ENCODE results near the gene FGF5.
"Not testable (repeated sequence)": the region's sequence is repeated elsewhere in the genome, so short reads cannot be mapped to it uniquely, and the experiment has no call there.

The FGF5 gene

DNA sequence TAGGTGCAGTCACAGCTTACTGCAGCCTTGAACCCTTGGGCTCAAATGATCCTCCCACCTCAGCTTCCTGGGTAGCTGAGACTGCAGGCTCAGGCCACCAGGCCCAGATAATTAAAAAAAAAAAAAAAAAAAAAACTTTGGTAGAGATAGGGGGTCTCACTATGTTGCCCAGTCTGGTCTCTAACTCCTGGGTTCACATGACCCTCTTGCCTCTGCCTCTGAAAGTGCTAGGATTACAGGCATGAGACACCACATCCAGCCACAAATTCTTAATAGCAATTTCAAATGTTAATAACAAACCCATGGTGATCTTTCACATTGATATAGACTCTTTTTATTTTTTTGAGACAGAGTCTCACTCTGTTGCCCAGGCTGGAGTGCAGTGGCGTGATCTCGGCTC lies 12.3 kb upstream of the FGF5 start:
- DNase-seq (ENCODE audit: low spot score), result no peak

DNA sequence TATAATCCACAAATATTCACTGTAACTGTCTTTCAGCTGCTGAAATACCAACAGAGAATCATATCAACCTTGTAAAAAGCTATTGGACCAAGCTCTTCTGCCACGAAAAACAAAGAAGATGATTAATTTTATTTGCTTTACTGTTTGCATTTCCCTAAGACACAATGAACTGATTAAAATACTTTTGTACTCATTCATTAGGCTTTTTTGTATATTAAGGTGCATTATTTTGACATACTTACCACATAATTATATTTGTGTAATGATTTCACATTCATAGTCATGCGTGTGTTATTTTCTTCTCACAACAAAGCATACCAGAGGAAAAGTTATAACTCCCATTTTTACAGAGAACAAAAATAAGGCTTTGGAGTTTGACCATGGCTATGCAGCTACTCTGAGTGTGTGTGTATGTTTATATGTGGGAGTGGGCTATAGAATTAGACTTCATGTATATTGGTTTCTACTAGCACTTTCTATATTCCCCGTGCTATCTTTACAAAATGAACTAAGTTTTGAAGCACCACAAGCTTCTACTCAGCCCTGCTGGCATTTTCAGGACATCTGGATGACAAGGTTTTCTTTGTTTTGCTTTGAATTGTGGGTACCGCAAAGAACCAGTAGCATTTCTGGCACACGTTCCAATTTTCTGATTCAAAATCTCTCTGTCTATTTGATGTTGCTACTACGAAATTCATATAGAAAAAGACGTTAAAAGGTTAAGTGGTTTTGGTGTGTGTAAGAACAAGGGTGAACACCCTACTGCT lies 11.0 kb upstream of the FGF5 start:
- peak; percentile 3 for DNase-seq (ENCODE audit: low spot score)

GRCh38 chr4:80257851-80258250 lies 8.6 kb upstream of the FGF5 start:
- DNase-seq (ENCODE audit: low spot score), result no peak

DNA sequence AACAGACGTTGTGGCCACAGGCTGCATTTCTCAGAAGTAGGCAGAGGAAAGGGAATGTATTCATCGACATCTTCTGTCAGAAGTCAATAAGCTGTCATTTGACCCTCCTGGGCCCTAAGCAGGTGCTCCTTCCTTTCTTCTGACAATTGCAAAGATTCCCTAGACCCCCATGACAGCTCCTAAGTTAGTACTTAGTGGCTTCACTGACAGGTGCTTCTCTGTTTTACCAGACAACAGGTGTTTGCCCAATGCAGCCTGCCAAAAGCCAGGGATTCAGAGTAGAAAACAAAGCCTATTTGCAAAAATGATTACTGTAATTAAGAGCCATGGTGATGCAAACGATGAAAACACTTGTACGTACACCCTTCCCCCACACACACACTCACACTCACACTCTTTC lies 7.5 kb upstream of the FGF5 start:
- DNase-seq (ENCODE audit: low spot score), result no peak

DNA sequence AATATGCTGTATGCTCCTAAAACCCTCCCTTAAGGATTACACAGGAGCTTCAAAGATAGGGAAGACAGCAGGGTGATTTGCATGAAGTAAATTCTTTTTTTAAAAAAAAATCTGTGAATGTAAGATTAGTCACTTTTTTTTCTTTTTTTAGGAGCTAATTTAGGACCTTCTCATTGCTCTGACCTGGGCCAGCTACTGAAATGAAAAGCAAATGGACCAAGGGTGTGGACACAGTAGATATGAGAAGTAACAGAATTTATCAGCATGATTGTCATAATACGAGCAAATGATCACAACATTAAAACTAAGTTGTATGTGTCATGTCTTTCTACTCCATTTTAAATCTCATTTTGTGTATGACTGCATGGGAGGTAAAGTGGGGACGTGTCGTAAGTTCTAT lies 6.6 kb upstream of the FGF5 start:
- no peak for DNase-seq (ENCODE audit: low spot score)

- no peak for DNase-seq (ENCODE audit: low spot score)
Observed at GRCh38 chr4:80261989-80262600, 4.4 kb upstream of the FGF5 start.

GRCh38 chr4:80263541-80264351 lies 2.7 kb upstream of the FGF5 start:
- DNase-seq (ENCODE audit: low spot score), result no peak

DNA sequence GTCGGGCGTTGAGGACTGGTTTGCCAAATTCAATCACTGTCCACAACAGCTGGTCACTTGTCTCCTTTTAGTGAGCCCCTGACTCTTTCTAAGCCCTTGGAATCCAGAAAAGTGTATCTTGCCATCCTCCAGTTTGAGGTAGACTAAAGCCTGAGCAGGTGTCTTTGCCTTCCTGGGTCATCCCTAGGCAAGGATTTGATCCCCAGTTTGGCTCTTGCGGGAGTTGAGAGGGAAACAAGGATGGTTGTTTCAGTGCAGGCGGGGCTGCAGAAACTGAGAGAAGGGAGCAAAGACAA lies 2.2 kb upstream of the FGF5 start:
- DNase-seq (ENCODE audit: low spot score), result no peak

- DNase-seq (ENCODE audit: low spot score), result no peak
Observed at GRCh38 chr4:80264825-80265224, 1.6 kb upstream of the FGF5 start.

GRCh38 chr4:80265571-80266252 lies 752 bp upstream of the FGF5 start:
- no peak for DNase-seq (ENCODE audit: low spot score)

DNA sequence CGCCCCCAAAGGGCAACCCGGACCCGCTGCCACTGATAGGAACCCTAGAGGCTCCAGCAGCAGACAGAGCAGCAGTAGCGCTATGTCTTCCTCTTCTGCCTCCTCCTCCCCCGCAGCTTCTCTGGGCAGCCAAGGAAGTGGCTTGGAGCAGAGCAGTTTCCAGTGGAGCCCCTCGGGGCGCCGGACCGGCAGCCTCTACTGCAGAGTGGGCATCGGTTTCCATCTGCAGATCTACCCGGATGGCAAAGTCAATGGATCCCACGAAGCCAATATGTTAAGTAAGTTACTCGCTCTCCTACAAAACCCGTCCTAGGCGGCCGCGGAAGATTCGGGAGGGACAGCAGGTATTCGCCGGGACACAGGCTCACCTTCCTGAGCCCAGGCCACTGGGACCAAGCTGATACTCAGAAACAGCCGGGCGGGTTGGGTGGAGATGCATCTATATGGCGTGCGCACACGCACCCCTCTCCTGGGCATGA lies 477 bp downstream of the FGF5 start:
- no peak for DNase-seq (ENCODE audit: low spot score)

- no peak for DNase-seq (ENCODE audit: low spot score)
Observed at GRCh38 chr4:80268081-80268823, 1.8 kb downstream of the FGF5 start.

DNA sequence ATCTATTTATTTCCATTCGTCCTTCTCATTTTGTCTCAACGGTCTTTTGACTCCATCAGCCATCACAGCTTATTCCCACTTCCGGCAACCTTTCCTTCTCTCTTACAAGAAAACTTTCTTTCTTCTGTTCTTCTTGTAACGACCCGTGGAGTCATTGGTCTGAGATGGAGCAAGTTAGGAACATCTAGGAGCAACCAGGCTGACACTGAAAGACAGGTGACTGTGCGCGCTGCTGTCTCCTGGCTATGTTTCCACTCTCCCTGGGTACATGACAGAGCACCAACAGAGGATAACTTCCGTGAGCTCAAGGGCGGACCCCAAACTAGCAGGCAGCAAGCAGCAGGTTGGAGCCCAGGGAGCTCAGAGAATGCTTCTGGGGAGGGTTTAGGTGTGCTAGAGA lies 2.5 kb downstream of the FGF5 start:
- no peak for DNase-seq (ENCODE audit: low spot score)

- no peak for DNase-seq (ENCODE audit: low spot score)
Observed at GRCh38 chr4:80270321-80270720, 3.9 kb downstream of the FGF5 start.

GRCh38 chr4:80270868-80271267 lies 4.4 kb downstream of the FGF5 start:
- no peak for DNase-seq (ENCODE audit: low spot score)

DNA sequence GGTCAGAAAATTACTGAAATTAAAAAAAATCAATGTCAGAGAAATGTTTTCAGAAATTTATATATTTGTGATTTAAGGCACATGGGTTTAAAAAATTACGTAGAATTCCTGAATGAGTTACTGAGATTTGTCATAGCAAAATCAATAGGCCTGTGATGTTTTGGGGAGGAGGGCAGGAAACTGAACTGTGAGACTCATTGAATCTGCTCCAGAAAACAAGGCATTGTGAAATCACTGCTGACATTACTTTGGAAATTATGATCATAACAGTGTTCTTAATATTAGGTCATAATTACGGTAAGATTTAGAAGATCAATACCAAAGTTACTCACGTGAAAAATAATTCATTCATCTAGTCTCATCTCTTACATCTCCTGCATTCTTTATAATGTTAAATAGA lies 5.3 kb downstream of the FGF5 start:
- no peak for DNase-seq (ENCODE audit: low spot score)

DNA sequence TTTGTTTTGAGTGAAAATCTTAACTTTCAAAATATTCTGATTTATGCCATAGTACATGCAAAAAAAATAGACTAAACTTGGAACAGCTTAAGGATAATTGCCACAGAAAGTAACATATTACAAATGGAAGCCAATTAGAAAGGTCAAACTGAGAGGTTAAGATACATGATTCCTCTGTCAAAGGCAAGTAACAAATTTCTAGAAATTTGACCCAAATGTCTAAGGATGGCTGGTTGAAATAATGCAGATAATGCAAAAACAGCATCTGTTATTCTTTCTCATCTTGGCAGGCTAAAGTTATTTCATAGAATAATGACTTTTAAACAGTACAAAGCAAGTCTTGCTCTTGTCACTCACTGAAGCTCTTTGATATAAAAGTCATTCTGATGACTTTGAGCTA lies 10.5 kb downstream of the FGF5 start:
- DNase-seq (ENCODE audit: low spot score), result no peak

DNA sequence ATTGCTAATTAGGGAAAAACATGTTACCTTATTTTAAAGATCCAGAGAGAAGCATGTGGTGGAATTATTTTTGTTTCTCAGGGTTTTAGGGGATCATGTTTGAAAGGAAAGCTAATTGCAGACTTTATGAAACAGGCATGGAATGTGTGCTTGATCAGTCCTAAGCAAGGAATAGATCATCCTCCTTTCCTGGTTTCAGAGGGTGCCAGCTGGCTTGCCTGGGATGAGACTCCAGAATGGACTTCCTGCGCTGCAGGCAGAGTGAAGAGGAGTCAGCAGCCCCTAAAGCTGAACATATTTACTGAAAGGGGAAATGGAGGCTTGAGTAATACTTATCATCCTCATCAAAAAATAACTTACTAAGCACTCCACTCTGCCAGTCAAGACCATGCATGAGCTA lies 13.3 kb downstream of the FGF5 start:
- DNase-seq (ENCODE audit: low spot score), result no peak

DNA sequence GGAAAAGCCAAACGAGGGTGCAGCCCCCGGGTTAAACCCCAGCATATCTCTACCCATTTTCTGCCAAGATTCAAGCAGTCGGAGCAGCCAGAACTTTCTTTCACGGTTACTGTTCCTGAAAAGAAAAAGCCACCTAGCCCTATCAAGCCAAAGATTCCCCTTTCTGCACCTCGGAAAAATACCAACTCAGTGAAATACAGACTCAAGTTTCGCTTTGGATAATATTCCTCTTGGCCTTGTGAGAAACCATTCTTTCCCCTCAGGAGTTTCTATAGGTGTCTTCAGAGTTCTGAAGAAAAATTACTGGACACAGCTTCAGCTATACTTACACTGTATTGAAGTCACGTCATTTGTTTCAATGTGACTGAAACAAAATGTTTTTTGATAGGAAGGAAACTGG lies 20.0 kb downstream of the FGF5 start:
- DNase-seq (ENCODE audit: low spot score), result no peak

DNA sequence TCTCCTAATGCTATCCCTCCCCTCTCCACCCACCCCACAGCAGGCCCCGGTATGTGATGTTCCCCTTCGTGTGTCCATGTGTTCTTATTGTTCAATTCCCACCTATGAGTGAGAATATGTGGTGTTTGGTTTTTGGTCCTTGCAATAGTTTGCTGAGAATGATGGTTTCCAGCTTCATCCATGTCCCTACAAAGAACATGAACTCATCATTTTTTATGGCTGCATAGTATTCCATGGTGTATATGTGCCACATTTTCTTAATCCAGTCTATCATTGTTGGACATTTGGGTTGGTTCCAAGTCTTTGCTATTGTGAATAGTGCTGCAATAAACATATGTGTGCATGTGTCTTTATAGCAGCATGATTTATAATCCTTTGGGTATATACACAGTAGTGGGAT lies 24.2 kb downstream of the FGF5 start:
- not testable (repeated sequence) for DNase-seq (ENCODE audit: low spot score)

GRCh38 chr4:80294206-80294605 lies 27.7 kb downstream of the FGF5 start:
- no peak for DNase-seq (ENCODE audit: low spot score)

- no peak for DNase-seq (ENCODE audit: low spot score)
Observed at GRCh38 chr4:80295336-80295735, 28.9 kb downstream of the FGF5 start.
